ENCODE data around the gene LPCAT2.

GRCh38 chr16:55555436-55555835 lies 46.6 kb downstream of the LPCAT2 start:
- TF ChIP-seq, protein P1, sequence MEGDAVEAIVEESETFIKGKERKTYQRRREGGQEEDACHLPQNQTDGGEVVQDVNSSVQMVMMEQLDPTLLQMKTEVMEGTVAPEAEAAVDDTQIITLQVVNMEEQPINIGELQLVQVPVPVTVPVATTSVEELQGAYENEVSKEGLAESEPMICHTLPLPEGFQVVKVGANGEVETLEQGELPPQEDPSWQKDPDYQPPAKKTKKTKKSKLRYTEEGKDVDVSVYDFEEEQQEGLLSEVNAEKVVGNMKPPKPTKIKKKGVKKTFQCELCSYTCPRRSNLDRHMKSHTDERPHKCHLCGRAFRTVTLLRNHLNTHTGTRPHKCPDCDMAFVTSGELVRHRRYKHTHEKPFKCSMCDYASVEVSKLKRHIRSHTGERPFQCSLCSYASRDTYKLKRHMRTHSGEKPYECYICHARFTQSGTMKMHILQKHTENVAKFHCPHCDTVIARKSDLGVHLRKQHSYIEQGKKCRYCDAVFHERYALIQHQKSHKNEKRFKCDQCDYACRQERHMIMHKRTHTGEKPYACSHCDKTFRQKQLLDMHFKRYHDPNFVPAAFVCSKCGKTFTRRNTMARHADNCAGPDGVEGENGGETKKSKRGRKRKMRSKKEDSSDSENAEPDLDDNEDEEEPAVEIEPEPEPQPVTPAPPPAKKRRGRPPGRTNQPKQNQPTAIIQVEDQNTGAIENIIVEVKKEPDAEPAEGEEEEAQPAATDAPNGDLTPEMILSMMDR (IDR thresholded peaks at IDR 0.05): no peak
- no peak for TF ChIP-seq POLR2A (IDR thresholded peaks at IDR 0.05)

Measured in vagina (tissue), 2 donors.